Stimulated activated CD8-positive, alpha-beta memory T cell treated with anti-CD3 and anti-CD28 coated beads, Interleukin-2, amount 100 ng/mL, for 48 hours (primary cell): ENCODE measurements around the gene ADCY7.

Source experiments
- DNase-seq, 2 donors: peaks; one replicate each; pipeline ENCODE4 v3.0.0-alpha.2; 2020; ENCODE audit warnings: low read depth in 2 of 2

ADCY7 gene

DNA sequence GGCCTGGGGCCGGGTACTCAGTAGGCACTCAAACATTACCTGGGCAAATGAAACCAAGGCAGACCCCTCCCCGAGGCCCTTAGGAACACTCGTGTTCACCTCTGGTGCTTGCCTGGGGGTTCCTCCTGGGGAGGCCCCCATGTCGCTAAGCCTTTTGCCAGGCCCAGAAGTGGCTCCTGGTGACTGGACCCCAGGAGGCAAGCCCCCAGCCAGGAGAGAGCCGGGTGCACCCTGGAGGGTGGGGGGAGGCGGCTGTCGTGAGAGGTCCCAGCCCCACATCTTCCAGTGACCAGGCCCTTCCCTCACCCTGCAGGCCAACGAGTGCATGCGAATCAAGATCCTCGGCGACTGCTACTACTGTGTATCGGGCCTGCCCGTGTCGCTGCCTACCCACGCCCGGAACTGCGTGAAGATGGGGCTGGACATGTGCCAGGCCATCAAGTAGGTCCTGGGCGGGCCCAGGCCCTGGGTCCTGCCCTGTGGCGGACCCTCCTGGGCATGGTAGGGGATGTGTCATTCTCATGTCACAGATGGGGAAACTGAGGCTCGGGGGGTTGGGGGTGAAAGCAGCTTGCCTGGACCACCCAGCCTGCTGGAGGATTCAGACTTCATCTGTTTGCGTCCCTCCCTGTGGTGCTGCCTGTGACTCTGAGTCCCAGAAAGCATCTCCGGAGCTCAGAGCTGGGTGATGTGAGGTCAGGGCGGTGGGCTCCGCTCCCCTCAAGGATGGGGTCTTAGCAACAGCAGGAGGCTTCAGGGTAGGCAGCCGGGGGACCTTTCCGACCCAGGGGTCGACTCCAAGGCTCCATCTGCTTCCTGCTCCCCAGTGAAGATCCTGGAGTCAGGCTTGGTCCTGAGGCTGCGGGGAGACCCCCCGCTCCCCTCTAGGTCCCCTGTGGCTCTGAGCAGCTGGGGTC is 32.5 kb downstream of the ADCY7 start:
- DNase-seq: no peak

DNA sequence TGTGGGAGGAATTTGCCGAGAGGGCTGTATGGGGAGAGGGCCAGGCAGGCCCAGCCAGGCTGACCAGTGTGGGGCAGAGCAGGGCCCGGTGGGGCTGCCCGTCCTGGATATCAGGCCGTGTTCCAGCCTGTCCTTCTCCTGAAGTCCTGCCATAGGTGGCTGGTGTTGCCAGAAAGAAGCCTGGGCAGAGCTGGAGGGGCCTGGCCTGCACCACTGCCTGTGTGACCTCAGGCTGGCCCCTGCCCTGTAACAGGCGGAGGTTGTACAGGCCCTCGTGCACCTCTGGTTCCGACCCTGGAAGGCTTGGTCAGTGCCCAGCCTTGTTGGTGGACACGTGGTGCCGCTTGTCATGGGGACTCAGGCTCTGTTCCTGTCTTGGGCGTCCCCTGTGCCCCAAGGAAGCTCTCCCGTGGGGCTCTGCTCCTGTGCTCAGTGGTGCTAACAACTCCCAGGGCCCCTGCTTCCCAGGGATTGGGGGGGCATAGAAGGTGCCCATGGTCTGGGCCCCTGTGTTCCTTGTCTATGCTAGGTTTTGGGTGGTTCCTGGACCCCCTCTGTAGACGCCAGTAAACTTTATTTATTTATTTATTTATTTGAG is 33.3 kb downstream of the ADCY7 start:
- DNase-seq: no peak

DNA sequence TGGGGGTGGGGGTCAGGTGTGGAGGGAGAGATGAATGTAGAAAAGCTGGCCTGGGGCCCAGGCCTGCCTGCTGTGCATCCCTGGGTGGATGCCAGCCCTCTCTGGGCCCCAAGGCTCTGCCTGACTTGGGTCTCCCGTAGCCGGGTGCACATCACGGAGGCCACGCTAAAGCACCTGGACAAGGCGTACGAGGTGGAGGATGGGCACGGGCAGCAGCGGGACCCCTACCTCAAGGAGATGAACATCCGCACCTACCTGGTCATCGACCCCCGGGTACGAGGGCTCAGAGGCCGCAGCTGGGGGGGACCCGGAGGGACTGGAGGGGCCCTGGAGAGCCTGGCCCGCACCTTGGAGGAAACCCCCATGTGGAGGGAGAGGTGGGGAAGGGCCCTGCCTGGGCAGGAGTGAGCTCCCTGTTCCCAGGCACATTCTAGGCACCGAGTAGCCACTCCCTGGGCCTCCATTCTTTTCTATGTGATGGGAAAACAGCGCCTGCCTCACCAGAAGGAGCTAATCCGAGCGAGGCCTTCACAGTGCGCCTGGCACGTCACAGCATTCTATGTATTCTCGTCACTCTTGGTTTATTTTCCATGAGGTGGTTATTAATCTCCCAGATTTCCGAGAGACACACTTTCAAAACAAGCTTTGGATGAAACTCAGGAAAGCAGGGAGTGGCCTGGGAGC is 34.7 kb downstream of the ADCY7 start:
- no peak for DNase-seq

DNA sequence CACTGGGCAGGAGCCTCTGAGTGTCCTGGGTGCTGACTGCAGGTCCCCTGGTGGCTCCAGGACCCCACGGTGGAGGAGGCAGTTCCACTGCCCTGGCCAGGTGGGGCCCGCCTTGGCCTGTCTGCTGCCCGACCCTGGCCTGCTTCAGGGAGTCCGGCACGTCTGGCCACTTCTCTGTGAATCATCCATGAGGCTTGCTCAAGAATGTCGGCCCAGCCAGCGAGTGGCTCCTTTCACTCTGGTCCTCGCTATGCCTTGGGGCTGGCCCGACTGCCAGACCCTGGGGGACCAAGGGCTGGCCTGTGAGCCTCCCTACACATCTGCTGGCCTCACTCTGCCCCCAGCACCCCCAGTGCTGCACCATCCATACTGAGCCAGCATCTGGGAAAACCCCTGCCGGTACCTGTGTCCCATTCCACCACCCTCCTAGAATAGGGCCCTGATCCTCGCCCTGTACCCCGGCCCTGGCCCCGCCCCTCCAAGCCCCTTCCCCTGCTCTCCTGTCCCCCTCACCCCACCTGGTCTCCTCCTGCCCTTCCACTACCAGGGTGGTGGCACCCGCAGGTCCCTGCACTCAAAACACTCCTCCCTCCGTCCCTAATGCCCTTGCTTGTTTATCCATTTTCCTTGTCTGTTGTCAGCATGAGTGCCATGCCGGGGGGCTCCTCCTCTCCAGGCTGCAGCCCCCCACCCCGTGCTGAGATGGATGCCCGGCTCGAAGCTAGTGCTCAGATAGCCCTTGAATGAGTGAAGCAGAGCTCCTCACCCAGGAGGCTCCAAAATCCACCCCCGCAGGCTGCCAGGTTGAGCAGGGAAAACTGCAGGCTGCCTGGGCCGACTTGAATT is 35.5 kb downstream of the ADCY7 start:
- DNase-seq: no peak

DNA sequence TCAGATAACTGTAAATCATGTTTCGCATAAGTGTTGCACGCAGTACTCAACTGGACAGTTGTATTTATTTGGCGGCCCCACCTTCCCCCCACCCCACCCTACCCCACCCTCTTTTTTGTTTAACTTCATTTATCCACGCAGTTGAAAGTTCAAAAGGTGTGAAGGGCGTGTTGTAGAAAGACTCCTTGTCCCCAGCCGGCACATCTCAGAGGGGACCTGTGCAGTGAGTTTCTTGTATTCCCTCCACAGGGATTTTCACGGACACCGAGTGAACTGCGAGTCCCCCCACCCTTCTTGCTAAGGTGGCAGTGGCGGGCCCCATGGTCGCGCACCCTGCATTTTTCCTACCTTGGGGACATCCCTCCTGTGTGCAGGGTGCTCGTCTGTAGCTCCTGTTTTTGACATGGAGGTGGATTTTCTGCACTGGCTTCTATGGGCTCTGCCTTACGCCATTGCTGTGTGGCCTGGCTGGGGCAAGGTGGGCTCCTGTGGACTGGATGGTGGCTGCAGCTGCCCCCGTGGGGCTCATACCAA is 36.2 kb downstream of the ADCY7 start:
- DNase-seq: no peak

DNA sequence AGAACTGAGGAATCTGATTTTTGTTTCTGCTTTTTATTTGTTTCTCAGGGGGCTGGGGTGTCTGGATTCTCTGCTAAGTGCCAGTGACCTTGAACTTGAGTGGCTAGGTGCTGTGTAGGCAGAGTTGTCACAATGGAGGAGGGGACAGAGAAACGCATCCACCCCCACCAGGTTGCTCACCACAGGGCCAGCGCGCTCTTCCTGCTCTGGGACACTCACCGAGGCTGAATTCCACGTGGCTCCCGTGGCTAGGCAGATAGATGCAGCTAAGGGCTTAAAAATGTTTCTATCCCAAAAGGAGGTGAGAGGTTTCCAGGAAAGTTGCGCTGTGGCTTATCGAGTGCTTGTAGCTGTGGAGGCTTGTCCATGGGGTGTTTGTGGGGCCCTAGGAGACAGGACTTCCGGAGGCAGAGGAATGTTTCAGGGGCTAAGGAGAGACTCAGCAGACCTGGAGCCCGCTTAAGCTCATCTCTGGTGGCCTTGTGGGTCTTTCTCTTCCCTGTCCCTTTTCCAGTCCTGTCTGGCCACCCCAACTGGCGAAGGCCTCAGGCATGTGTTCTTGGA is 36.8 kb downstream of the ADCY7 start:
- no peak for DNase-seq

DNA sequence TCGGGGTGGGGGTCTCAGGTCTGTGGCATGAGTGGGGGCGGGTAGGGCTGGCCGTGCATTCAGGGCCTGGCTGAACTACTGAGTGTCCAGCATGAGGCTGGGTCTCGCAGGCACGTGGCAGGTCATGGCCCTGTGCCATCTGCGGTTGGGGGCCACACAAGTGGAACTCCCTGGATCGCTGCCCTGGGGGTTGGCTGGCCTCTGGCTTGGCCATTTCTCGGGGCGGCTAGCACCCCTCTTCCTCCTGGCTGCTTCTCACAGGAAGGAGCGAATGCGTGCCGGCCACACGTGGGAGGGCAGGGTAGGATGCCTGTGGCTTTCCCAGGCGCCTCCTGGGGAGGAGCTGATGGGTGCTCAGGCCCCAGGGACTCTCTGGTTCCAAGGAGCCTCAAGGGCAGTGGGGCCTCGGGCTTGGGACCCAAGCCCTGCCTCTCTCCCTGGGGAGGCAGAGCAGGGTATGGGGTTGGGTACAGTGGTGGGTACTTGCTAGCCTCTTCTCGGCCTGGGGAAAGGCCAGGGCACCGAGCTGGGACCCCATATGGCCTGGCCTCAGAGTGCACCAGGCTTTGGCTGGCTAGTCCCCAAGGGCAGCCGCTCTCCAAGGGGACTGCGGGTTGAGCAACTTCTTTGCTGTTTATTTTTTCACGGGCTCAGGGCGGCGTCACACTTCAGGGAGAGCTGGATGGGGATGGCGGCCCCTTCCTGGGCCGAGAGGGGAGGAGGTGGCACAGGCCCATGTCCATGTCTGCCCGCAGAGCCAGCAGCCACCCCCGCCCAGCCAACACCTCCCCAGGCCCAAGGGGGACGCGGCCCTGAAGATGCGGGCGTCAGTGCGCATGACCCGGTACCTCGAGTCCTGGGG is 37.5 kb downstream of the ADCY7 start:
- DNase-seq: no peak

DNA sequence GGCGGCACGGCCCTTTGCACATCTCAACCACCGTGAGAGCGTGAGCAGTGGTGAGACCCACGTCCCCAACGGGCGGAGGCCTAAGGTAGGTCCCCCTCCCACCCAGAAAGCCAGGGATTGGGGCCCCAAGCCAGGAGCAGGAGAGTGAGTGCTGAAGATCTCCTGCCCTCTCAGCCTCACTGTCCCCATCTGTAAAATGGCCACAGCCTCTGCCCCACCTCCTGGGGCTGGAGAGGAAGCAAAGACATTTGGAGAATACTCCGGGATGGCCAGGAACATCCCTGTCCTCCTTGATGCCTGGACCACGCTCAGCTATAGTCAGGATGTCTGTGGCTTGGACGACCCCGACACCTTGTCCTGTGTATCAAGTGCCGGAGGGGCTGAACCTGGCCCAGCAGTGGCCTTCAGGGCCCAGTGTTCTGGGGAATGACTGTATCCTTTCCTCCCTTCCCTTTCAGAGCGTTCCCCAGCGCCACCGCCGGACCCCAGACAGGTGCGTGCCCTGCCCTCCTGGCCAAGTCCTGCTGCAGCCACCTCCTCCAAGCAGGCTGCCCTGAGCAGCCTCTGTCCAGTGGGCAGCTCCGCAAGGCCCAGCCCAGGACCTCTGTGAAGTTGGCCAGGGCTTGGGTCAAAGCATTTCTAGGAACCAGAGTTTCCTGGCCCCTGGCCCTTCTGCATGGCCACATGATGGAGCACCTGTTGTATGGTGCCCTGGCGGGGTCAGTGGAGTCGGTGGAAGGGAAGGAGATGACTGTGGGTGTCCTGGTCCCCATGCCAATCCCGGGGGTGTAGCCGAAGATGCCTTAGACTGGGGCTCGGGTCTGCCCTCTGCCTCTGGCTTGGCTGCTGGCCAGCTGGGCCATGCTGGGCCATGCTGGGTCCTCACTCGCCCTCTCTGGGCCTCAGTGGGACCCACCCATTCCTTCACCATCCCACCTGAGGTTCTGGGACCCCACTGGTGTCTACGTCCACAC is 38.4 kb downstream of the ADCY7 start:
- no peak for DNase-seq

DNA sequence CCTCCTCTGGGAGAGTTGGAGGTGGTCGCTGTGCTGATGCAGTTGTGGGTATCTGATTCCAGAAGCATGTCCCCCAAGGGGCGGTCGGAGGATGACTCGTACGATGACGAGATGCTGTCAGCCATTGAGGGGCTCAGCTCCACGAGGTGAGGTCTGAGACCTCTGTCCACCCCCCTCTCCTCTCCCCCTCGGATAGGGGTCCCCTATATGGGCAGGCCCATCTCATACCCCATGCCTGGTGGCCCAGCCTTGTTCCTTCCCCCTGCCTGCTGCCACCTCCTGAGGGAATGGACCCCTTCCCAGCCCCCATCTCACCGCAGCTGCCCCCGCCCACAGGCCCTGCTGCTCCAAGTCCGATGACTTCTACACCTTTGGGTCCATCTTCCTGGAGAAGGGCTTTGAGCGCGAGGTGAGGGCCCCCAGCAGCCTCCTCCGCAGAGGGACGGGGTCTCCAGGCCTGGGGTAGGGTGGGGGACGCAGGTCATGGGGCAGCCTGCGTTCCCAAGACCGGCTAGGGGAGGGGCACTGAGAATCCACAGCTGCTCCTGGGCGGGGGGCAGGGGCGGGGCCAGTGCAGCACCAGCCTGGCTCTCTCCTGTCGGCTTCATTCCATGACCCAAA is 39.2 kb downstream of the ADCY7 start:
- DNase-seq: no peak

DNA sequence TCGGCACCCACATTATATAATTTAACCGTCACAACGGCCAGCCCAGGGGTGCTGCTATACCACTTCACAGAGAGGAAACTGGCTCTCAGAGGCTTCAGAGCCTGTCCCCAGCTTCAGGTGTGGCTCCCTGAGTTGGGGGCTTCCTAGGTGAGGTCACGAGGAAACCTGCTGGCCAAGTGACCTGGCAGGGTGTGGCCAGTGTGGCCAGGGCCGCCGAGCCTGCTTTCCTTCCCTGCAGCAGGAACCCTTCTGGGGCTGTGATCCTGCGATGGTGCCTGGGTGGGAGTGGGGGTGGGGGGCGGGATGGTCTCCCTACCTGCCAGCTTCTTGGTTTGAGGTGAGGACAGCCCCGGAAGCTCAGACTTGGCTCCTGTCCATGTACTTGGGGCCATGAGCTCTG is 39.9 kb downstream of the ADCY7 start:
- DNase-seq: no peak

DNA sequence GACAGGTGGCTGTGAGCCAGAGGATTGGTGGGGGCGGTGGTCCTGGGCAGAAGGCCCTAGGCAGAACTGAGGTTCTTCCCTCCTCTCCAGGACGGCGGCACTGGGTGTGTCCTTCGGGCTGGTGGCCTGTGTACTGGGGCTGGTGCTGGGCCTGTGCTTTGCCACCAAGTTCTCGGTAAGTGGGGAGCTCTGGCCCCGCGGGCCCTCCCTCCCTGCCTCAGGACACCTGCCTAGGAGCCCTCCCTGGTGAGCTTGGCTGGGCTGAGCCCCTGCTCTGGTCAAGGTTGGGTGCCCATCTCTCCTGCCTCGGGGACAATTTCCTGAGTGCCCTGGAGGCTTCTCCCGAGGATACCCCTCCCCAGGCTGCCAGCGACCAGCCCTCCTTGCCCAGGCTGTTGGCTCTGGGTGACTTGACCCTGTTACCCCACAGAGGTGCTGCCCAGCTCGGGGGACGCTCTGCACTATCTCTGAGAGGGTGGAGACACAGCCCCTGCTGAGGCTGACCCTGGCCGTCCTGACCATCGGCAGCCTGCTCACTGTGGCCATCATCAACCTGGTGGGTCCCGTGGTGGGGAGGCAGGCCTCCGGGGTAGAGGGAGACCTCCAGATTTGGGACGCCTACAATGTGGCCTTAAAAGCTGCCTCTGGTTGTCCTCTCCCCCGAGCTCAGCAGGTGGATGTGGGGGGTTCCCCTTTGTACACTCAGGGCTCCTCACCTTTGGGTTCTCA is 42.0 kb downstream of the ADCY7 start:
- no peak for DNase-seq

DNA sequence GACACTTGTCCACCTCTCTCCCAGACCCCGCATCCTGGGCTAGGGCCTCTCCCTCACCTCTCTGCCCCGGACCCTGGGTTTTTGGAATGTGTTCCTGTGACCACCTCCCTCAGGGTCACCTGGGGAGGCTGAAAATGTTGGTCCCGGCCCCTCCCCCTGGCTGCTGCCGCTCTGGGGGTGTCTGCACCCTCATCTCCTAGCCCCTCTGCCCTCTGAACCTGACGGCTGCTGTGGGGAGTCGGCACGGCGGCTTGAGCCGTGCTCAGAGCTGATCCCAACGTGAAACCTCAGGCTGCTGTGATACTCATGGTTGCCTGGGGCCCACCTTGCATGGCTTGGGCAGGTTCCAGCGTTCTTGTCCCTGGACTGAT is 42.8 kb downstream of the ADCY7 start:
- no peak for DNase-seq

DNA sequence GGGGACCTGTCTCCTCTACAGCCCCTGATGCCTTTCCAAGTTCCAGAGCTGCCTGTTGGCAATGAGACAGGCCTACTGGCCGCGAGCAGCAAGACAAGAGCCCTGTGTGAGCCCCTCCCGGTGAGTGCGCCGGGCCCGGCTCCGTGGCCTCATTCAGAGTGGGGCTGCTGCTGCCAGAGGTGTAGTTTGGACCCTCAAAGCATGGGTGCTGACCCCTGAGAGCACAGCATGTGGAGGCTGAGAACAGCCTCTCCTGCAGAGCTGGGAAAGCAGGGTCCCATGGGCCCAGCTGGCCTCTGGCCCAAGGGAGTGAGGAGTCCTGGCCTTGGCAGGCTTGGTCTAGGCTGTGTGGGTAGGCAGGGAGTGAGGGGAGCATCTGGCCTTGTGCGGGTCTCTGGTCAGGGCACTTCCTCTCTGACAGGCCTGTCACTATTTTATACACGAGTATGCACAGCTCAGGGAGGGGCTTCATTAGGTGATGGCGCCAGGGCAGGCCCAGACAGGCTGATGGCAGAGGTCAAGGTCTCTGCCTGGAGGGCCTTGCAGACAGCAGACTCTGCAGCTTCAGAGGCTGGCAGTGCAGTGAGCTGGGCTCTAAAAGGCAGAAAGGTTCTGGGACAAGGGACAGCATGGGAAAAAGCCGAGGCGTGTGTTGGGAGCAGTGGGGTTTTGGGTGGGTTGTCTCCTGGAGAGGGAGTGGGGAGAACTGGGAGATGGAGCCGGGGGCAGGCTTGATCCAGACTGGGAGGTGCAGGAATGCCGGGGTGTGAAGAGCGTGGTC is 43.4 kb downstream of the ADCY7 start:
- DNase-seq: no peak

DNA sequence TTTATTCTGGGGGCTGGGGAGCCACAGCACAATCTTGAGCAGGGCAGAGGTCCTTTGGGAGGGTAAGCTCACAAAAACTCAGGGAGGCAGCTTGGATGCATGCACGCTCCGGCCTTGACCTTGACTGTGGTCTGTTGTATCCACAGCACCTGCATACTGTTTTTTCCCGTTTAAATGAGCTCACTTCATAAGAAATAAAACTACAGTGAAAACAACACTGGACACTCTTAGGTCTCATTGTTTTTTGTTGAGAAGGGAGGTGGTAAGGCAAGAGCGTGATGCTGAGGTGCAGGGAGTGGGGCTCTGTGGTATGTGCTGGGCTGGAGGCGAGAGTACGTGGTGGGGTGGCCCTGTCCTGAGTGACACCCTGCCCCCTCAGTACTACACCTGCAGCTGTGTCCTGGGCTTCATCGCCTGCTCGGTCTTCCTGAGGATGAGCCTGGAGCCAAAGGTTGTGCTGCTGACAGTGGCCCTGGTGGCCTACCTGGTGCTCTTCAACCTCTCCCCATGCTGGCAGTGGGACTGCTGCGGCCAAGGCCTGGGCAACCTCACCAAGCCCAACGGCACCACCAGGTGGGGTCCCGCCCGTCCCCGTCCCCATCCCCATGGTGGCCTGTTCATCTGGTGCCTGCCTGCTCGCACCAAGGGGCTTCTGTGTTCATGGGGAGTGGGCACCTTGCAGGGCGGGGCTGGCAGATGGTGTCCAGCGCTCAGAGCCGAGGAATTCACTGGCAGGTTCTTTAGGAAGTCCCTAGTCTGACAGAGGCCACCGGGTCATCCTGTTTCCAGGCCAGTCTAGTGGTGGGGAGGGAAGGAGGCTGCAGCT is 44.2 kb downstream of the ADCY7 start:
- DNase-seq: no peak

DNA sequence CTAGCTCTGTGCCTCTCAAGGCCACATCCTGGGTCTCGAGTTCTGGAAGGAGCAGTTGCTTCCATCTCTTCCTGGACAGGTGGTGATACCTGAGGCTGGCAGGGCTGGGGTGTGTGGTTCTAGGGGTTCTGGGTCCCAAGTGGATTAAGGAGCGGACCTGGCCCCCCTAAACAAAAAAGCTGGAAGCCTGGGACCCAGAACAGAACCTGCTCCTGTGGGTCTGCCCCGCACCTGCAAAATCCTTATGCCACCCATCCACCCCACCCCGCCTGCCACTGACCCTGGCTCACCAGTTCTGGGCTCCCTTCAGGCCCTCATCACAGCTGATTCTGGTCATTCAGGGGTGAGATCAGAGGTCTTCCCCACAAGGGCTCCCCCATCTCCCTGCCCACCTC is 44.8 kb downstream of the ADCY7 start:
- no peak for DNase-seq

DNA sequence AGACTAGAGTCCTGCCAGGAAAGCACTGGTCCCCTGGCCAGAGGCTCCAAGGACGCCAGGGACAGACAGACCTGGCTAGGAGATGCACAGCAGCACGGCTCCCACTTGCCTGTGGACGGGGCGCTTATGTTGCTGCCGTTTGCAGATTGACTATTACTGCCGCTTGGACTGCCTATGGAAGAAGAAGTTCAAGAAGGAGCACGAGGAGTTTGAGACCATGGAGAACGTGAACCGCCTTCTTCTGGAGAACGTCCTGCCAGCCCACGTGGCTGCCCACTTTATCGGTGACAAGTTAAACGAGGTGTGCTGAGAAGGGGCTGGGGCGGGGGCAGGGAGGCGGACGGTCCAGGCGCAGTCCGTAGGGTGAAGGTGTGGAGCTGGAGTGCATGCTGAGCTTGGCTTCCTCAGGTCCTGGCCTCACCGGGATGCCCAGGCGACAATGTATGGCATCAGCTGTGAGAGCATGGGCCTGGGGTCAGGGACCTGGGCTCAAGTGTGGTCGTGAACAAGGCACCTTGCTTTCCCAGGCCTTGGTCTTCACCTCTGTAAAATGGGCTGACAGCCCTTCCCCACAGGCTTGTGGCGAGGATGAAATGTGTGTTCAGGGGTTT is 45.6 kb downstream of the ADCY7 start:
- no peak for DNase-seq
